MM.1S (cell line): ENCODE data around the gene LRPAP1.
"Not testable (repeated sequence)": the region's sequence is repeated elsewhere in the genome, so short reads cannot be mapped to it uniquely, and the experiment has no call there.

Experiments
- DNase-seq: peaks from one replicate; pipeline ENCODE4 v3.0.0-alpha.2; 2015
- H2AFZ ChIP-seq: fragments of 300-600 bp; sonication (generic); 2 replicates; pipeline ENCODE4 v1.6.0; 2016; ENCODE audit warnings: antibody characterized with exemption, low read length
- H3F3A ChIP-seq: fragments of 300-600 bp; sonication (generic); 2 replicates; pipeline ENCODE4 v1.6.1; 2016; ENCODE audit warnings: mild to moderate bottlenecking, antibody characterized with exemption, low read length, moderate library complexity, mixed read lengths; ENCODE audit not compliant: insufficient read depth
- H3K27ac ChIP-seq: fragments of 300-600 bp; sonication (generic); 2 replicates; pipeline ENCODE4 v1.5.1; 2016; ENCODE audit warnings: mild to moderate bottlenecking, low read length
- H3K27me3 ChIP-seq: fragments of 300-600 bp; sonication (generic); replicated peaks from 2 replicates; pipeline ENCODE4 v1.6.0; 2016; ENCODE audit warnings: low read length; ENCODE audit not compliant: insufficient read depth
- H3K36me3 ChIP-seq: fragments of 300-600 bp; sonication (generic); replicated peaks from 2 replicates; pipeline ENCODE4 v1.6.1; 2016; ENCODE audit warnings: mild to moderate bottlenecking, low read length, mixed read lengths; ENCODE audit not compliant: insufficient read depth
- H3K4me1 ChIP-seq: fragments of 300-600 bp; sonication (generic); 2 replicates; pipeline ENCODE4 v1.6.1; 2016; ENCODE audit warnings: low read length, mixed read lengths
- H3K4me2 ChIP-seq: fragments of 300-600 bp; sonication (generic); 2 replicates; pipeline ENCODE4 v1.6.0; 2016; ENCODE audit warnings: low read depth, low read length
- H3K4me3 ChIP-seq: fragments of 300-600 bp; sonication (generic); 2 replicates; pipeline ENCODE4 v1.5.1; 2016; ENCODE audit warnings: low read length, mixed read lengths
- H3K79me2 ChIP-seq: fragments of 300-600 bp; sonication (generic); 2 replicates; pipeline ENCODE4 v1.6.1; 2016; ENCODE audit warnings: mixed run types, low read length, mixed read lengths
- H3K9ac ChIP-seq: fragments of 300-600 bp; sonication (generic); 2 replicates; pipeline ENCODE4 v1.6.1; 2016; ENCODE audit warnings: low read length, mixed read lengths
- H3K9me2 ChIP-seq: fragments of 300-600 bp; sonication (generic); replicated peaks from 2 replicates; pipeline ENCODE4 v1.6.1; 2016; ENCODE audit warnings: mild to moderate bottlenecking, low read length, mixed read lengths; ENCODE audit not compliant: insufficient read depth
- H3K9me3 ChIP-seq: fragments of 300-600 bp; sonication (generic); replicated peaks from 2 replicates; pipeline ENCODE4 v1.6.1; 2016; ENCODE audit warnings: mild to moderate bottlenecking, low read length, mixed read lengths; ENCODE audit not compliant: insufficient read depth
- H4K20me1 ChIP-seq: fragments of 300-600 bp; sonication (generic); 2 replicates; pipeline ENCODE4 v1.6.1; 2016; ENCODE audit warnings: mild to moderate bottlenecking, low read length, moderate library complexity, mixed read lengths; ENCODE audit not compliant: insufficient read depth
- CTCF ChIP-seq: fragments of 300-600 bp; sonication (generic); IDR thresholded peaks from 2 replicates; pipeline ENCODE4 v1.5.1; 2016; ENCODE audit warnings: antibody characterized with exemption, low read length, mixed read lengths
- EZH2 ChIP-seq: fragments of 300-600 bp; sonication (generic); optimal IDR thresholded peaks from 2 replicates; pipeline ENCODE3; 2017; ENCODE audit warnings: low read depth, mild to moderate bottlenecking, antibody characterized with exemption, low read length, mixed read lengths
- EZH2phosphoT487 ChIP-seq: fragments of 300-600 bp; sonication (generic); IDR thresholded peaks from 2 replicates; pipeline ENCODE4 v1.6.1; 2018; ENCODE audit warnings: antibody characterized with exemption, low read length

LRPAP1 gene

GRCh38 chr4:3572363-3572762, 40.1 kb upstream of the LRPAP1 start:
- Histone ChIP-seq H3K9ac (no peak overlapping the region), H4K20me1 (no peaks in the 10 kb centered on the region), H3K4me3 (no peak overlapping the region), H3K79me2 (no peaks in the 10 kb centered on the region), H3K27ac (no peak overlapping the region), H2AFZ (no peak overlapping the region), H3F3A (no peaks in the 10 kb centered on the region), H3K9me3 (no peaks in the 10 kb centered on the region), H3K4me2 (no peak overlapping the region), H3K9me2 (no peaks in the 10 kb centered on the region), H3K27me3 (peaks cover 48% of the 10 kb centered on the region), H3K36me3 (no peaks in the 10 kb centered on the region), H3K4me1 (no peaks in the 10 kb centered on the region)
- no peak for TF ChIP-seq EZH2phosphoT487
- no peak for TF ChIP-seq EZH2
- no peak for TF ChIP-seq CTCF
- no peak for DNase-seq

- Histone ChIP-seq H3K9me2 (no peaks in the 10 kb centered on the region), H3K4me2 (no peak overlapping the region), H3K27ac (no peak overlapping the region), H3K4me3 (no peak overlapping the region), H3K9ac (no peak overlapping the region), H3K79me2 (no peaks in the 10 kb centered on the region), H3K4me1 (no peaks in the 10 kb centered on the region), H3K9me3 (no peaks in the 10 kb centered on the region), H3F3A (no peaks in the 10 kb centered on the region), H3K36me3 (no peaks in the 10 kb centered on the region), H3K27me3 (peaks cover 45% of the 10 kb centered on the region), H2AFZ (no peak overlapping the region), H4K20me1 (no peaks in the 10 kb centered on the region)
- TF ChIP-seq EZH2 = no peak
- TF ChIP-seq CTCF = no peak
- TF ChIP-seq EZH2phosphoT487 = no peak
- DNase-seq = no peak
These were observed 39.7 kb upstream of the LRPAP1 start for GRCh38 chr4:3571921-3572320.

- not testable (repeated sequence) for H3K9ac ChIP-seq, H3K4me3 ChIP-seq, H3K9me3 ChIP-seq, DNase-seq, H3K79me2 ChIP-seq, H3F3A ChIP-seq, H3K27ac ChIP-seq, H2AFZ ChIP-seq, H3K4me1 ChIP-seq, H3K4me2 ChIP-seq, H3K36me3 ChIP-seq, H4K20me1 ChIP-seq, H3K9me2 ChIP-seq
- H3K27me3 ChIP-seq = peaks cover 35% of the 10 kb centered on the region
These were observed 38.7 kb upstream of the LRPAP1 start for GRCh38 chr4:3570923-3571322.

GRCh38 chr4:3569611-3570010, 37.4 kb upstream of the LRPAP1 start:
- H2AFZ ChIP-seq, H3K4me1 ChIP-seq, H3K27ac ChIP-seq, H3K9ac ChIP-seq, H3K4me2 ChIP-seq, H3K79me2 ChIP-seq, H3K4me3 ChIP-seq, DNase-seq, H3K36me3 ChIP-seq, H3K9me2 ChIP-seq, H4K20me1 ChIP-seq, H3K9me3 ChIP-seq, H3F3A ChIP-seq: not testable (repeated sequence)
- peaks cover 24% of the 10 kb centered on the region for H3K27me3 ChIP-seq

GRCh38 chr4:3566701-3567100, 34.5 kb upstream of the LRPAP1 start:
- H3F3A ChIP-seq, DNase-seq, H4K20me1 ChIP-seq, H3K9ac ChIP-seq, H3K36me3 ChIP-seq, H3K9me3 ChIP-seq, H3K79me2 ChIP-seq, H3K4me1 ChIP-seq, H2AFZ ChIP-seq, H3K9me2 ChIP-seq, H3K4me3 ChIP-seq, H3K27ac ChIP-seq, H3K4me2 ChIP-seq: not testable (repeated sequence)
- H3K27me3 ChIP-seq = peaks cover 10% of the 10 kb centered on the region

GRCh38 chr4:3566301-3566700, 34.1 kb upstream of the LRPAP1 start:
- not testable (repeated sequence) for H3K27me3 ChIP-seq, H4K20me1 ChIP-seq, H2AFZ ChIP-seq, H3K4me2 ChIP-seq, H3K9me3 ChIP-seq, H3K36me3 ChIP-seq, H3K9ac ChIP-seq, H3K4me1 ChIP-seq, H3K9me2 ChIP-seq, H3K4me3 ChIP-seq, H3K79me2 ChIP-seq, DNase-seq, H3K27ac ChIP-seq, H3F3A ChIP-seq
